CD4-positive, alpha-beta T cell treated with Interleukin-6 for 4 hours (primary cell): ENCODE results near the gene MUC5AC.
"Not testable (repeated sequence)": the region's sequence is repeated elsewhere in the genome, so short reads cannot be mapped to it uniquely, and the experiment has no call there.

Source experiments
- DNase-seq: peaks from one replicate; pipeline ENCODE4 v3.0.0-alpha.2; 2020; ENCODE audit warnings: mixed read lengths

Gene MUC5AC

DNA sequence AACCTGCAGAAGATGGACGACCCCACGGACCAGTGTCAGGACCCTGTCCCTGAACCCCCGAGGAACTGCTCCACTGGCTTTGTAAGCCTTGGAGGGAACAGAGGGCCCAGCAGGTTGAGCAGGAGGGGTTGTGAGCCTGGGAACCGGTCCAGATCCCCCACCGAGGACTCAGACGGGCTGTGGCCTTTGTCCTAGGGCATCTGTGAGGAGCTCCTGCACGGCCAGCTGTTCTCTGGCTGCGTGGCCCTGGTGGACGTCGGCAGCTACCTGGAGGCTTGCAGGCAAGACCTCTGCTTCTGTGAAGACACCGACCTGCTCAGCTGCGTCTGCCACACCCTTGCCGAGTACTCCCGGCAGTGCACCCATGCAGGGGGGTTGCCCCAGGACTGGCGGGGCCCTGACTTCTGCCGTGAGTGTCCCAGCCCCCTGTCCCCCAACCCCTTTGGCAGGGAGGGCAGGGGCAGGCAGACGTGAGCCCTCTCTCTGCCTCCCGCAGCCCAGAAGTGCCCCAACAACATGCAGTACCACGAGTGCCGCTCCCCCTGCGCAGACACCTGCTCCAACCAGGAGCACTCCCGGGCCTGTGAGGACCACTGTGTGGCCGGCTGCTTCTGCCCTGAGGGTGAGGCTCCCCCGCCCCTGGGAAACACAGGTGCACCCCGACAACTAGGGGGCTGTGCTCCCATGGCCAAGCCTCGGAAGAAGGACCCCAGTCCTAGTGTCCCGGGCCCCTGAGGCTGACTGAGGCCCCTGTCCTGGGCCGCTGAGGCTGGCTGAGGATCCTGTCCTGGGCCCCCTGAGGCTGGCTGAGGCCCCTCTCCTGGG lies 6.4 kb downstream of the MUC5AC start:
- DNase-seq, result no peak

DNA sequence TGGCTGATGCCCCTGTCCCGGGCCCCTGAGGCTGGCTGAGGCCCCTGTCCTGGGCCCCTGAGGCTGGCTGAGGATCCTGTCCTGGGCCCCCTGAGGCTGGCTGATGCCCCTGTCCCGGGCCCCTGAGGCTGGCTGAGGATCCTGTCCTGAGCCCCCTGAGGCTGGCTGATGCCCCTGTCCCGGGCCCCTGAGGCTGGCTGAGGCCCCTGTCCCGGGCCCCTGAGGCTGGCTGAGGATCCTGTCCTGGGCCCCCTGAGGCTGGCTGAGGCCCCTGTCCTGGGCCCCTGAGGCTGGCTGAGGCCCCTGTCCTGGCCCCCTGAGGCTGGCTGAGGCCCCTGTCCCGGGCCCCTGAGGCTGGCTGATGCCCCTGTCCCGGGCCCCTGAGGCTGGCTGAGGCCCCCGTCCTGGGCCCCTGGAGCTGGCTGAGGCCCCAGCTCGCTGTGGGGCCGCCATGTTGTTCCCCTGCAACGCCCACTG lies 7.1 kb downstream of the MUC5AC start:
- DNase-seq, result not testable (repeated sequence)

DNA sequence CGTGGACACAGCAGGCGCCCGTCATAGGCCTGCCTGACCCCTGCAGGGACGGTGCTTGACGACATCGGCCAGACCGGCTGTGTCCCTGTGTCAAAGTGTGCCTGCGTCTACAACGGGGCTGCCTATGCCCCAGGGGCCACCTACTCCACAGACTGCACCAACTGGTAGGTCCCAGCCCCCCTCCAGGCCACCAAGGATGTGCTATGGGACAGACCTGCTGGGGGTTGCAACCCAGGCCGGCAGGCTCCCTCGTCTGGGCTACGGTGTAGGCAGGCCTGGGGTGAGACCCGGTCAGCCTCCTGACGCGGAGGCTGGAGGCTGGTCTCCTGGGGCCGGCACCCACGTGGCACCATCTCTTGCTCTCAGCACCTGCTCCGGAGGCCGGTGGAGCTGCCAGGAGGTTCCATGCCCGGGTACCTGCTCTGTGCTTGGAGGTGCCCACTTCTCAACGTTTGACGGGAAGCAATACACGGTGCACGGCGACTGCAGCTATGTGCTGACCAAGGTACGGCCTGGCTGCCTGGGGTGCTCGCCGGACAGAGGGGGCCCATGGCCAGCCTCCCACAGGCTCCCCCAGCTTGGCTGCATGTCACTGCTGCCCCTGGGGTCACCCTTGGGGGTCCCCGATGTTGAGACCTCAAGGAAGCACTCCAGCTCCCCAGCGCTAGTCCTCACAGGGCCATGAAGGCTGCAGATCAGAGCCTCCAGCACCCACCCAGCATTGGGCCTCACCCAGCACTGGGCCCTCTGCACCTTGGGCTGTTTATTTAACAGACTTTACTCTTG lies 7.7 kb downstream of the MUC5AC start:
- no peak for DNase-seq

DNA sequence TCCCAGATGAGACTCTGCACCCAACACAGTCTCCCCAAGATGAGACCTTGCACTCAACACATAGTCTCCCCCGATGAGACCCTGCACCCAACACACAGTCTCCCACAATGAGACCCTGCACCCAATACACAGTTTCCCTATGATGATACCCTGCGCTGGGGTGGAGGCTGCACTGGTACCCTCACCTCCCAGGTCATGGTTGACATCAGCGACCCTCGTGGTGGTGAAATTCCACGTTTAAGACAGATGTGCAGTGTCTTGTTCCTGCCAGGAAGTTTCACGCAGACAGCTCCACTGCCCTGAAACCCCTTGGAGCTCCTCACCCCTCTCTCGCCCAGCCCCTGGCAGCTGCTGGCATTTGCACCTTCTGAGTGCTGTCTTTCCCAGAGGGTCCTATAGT lies 9.5 kb downstream of the MUC5AC start:
- no peak for DNase-seq

DNA sequence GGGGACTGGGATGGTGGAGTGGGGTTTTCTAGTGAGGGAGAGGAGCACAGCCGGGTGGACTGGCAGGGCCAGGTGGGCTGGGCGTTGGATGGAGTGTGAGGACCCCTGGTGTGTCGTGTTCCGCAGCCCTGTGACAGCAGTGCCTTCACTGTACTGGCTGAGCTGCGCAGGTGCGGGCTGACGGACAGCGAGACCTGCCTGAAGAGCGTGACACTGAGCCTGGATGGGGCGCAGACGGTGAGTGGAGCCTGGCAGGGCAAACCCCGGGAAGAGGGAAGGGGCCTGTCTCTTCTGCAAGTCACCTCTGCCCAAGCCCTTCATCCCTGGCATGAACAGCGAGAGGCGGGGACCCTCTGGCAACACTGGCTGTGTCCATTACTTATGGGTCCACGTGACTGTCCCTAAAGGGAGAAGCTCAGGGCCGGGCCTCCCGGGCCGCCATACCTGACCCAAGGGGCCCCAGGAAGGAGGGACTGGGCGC lies 10.0 kb downstream of the MUC5AC start:
- no peak for DNase-seq

DNA sequence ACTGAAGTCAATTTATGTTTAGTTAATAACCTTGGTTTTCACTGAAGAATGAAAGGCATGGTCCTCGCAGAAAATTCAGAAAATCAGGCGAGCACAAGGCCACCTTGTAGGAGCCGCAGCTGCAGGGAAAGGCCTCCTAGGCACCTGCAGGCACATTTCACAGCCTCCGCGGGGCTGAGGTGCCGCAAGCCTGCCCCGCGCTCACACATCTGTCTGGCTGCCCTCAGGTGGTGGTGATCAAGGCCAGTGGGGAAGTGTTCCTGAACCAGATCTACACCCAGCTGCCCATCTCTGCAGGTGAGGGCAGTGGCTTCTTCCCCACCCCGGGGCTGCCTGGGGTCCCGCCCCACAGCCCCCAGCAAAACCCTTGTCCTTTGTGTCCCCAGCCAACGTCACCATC lies 10.5 kb downstream of the MUC5AC start:
- no peak for DNase-seq

DNA sequence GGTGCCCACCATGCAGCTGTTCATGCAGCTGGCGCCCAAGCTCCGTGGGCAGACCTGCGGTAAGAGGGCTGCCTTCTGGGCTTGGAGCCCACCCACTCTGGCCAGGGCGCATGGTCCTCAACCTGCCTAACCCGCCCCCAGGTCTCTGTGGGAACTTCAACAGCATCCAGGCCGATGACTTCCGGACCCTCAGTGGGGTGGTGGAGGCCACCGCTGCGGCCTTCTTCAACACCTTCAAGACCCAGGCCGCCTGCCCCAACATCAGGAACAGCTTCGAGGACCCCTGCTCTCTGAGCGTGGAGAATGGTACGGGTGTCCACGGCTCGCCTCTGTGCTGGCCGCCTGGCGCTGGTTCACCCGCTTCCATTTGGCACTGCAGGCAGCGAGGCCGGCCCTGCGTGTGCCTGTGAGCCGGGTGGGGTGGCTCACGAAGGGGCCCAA lies 11.0 kb downstream of the MUC5AC start:
- no peak for DNase-seq

DNA sequence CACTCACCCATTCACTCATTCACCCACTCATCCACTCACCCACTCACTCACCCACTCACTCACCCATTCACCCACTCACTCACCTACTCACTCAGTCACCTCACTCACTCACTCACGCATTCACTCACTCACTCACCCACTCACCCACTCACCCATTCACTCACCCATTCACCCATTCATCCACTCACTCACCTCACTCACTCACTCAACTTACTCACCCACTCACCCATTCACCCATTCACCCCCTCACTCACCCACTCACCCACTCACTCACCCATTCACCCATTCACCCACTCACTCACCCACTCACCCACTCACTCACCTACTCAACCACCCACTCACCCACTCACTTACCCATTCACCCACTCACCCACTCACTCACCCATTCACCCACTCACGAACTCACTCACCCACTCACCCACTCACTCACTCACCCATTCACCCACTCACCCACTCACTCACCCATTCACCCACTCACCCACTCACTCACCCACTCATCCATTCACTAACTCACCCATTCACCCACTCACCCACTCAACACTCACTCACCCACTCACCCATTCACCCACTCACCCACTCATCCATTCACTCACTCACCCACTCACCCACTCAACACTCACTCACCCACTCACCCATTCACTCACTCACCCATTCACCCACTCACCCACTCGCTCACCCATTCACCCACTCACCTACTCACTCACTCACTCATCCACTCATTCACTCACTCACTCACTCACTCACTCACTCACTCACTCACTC lies 13.7 kb downstream of the MUC5AC start:
- no peak for DNase-seq

DNA sequence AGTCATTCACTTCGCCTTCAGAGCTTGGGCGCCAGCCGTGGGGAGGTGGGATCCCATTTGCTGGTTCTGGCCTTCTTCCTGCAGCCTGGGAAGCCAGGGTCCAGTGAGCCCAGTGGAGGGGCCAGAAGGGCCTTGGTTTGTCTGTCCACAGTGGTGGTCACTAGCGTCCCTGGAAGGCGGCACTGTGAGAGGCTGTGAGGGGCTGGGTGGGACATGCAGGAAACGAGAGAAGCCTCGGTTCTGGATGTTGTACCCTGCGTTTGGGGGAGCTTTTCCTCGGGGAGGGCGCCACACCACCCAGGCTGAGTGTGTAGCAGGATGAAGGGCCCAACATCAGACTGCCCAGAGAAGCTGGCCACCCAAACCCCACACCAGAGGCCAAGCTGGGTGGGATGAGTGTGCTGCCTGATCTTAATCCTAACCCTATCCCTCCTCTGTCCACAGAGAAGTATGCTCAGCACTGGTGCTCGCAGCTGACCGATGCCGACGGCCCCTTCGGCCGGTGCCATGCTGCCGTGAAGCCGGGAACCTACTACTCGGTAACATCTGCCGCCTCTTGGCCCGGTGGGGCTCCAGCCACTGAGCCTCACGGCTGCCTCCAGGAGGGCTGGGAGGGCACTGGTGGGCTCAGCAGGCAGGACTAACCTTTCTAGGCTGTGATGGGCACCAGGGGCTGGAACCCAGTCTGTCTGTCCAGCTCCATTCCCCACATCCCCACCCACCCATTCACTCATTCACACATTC lies 14.4 kb downstream of the MUC5AC start:
- no peak for DNase-seq

DNA sequence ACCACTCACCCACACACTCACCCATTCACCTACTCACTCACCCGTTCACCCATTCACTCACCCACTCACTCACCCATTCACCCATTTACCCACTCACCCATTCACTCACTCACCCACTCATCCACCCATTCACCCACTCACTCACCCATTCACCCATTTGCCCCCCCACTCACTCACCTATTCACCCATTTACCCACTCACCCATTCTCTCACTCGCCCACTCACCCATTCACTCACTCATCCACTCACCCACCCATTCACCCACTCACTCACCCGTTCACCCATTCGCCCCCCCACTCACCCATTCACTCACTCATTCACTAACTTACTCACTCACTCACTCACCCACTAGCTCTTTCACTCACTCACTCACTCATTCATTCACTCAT lies 15.0 kb downstream of the MUC5AC start:
- no peak for DNase-seq

DNA sequence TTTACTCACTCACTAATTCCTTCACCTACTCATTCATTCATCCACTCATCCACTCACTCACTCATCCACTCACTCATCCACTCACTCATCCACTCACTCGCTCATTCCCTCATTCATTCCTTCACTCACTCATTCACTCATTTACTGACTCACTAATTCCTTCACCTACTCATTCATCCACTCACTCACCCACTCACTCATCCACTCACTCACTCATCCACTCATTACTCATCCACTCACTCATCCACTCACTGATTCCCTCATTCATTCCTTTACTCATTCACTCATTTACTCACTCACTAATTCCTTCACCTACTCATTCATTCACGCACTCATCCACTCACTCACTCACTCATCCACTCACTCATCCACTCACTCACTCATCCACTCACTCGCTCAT lies 15.6 kb downstream of the MUC5AC start:
- not testable (repeated sequence) for DNase-seq

DNA sequence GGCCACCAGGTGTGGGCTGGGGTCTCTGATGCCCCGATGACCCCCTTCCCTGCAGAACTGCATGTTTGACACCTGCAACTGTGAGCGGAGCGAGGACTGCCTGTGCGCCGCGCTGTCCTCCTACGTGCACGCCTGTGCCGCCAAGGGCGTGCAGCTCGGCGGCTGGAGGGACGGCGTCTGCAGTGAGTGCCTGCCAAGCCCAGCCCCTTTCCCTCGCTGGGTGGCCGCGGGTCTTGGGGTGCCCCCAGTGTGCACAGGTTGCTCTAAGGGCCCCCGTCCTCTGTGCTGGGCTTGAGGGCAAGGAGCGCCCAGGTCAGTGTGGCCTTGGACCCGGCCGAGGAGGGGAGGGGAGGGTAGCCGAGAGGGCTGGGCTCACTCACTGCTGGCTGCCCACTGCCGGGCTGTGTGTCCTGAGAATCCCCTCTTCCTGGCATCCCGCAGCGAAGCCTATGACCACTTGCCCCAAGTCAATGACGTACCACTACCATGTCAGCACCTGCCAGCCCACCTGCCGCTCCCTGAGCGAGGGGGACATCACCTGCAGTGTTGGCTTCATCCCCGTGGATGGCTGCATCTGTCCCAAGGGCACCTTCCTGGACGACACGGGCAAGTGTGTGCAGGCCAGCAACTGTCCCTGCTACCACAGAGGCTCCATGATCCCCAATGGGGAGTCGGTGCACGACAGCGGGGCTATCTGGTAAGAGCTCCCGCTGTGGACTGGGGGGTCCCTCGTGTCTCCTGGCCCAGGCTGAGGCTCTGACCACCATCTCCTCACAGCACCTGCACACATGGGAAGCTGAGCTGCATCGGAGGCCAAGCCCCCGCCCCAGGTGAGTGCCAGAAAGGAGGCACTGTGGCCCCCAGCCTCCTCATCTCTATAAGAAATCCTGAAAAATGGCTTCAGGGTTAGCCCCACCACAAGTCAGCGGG lies 17.0 kb downstream of the MUC5AC start:
- DNase-seq, result no peak

DNA sequence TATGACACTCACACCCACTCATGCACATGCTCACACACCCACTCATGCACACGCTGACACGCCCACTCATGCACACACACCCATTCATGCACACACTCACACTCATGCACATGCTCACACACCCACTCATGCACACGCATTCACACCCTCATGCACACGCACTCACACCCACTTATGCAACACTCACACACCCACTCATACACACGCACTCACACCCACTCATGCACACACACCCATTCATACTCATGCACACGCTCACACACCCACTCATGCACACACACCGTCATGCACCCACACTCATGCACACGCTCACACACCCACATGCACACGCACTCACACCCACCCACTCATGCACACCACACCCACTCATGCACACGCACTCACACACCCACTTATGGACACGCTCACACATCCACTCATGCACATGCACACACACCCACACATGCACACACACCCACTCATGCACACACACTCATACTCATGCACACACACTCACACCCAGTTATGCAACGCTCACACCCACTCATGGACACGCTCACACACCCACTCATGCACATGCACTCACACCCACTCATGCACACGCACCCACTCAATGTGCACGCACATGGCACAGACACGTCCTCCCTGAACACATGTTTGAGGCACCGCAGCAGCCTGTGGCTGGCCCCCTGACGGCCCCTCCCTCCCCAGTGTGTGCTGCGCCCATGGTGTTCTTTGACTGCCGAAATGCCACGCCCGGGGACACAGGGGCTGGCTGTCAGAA lies 17.9 kb downstream of the MUC5AC start:
- DNase-seq, result no peak

DNA sequence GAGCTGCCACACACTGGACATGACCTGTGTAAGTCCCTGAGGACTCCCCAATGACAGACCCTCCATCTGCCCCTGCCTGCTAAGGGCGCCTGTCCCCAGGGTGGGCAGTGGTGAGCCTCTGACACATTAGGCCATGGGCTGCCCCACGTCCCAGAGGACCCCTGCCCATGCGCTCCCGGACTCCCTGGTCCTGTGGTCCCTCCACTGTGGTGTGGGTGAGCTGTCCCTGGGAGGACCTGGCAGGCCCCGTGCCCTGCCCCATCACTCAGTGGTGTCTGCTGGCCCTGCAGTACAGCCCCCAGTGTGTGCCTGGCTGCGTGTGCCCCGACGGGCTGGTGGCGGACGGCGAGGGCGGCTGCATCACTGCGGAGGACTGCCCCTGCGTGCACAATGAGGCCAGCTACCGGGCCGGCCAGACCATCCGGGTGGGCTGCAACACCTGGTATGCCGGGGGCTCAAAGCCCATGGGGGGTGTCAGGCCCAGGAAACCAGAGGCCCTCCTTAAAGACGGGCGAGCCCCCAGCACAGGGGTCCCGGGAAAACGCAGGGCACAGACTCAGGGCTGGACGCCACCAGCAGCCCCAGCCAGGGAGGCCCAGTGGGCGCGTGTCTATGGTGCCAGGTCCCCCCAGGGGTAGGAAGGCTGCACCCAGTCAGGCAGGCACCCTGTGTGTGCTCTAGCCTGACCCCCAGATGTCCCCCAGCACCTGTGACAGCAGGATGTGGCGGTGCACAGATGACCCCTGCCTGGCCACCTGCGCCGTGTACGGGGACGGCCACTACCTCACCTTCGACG lies 18.7 kb downstream of the MUC5AC start:
- no peak for DNase-seq

DNA sequence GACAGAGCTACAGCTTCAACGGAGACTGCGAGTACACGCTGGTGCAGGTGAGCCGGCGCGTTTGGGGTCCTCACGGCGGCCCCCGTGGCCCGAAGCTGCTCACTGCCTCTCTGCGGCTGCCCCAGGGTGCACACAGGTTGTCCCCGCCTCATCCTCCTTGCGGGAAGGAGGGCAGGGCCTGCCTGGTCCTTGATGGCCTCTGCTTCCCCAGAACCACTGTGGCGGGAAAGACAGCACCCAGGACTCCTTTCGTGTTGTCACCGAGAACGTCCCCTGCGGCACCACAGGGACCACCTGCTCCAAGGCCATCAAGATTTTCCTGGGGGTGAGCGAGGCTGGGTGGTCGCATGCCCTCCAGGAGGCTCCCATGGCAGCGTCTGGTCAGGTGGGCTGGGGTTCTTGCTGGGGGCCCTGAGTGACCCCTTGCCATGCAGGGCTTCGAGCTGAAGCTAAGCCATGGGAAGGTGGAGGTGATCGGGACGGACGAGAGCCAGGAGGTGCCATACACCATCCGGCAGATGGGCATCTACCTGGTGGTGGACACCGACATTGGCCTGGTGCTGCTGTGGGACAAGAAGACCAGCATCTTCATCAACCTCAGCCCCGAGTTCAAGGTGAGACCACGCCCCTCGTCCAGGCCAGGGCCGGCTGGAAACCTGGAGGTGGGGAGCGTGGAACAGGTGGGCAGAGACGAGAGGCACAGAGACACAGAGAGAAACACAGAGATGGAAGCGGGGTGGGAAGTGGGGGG lies 19.4 kb downstream of the MUC5AC start:
- DNase-seq, result no peak

DNA sequence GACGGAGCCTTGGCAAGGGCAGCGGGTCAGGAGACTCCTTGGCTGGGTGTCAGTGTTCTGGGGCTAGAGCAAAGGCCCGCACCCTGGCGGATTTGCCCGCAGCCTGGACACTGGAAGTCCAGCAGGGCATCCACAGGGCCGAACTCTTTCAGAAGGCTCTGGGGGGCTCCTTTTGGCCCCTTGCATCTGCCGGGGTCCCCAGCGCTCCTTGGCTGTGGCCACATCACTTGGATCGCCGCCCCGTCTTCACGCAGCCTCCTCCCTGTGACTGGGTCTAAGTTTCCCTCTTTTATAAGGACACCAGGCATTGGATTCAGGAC lies 20.0 kb downstream of the MUC5AC start:
- no peak for DNase-seq

DNA sequence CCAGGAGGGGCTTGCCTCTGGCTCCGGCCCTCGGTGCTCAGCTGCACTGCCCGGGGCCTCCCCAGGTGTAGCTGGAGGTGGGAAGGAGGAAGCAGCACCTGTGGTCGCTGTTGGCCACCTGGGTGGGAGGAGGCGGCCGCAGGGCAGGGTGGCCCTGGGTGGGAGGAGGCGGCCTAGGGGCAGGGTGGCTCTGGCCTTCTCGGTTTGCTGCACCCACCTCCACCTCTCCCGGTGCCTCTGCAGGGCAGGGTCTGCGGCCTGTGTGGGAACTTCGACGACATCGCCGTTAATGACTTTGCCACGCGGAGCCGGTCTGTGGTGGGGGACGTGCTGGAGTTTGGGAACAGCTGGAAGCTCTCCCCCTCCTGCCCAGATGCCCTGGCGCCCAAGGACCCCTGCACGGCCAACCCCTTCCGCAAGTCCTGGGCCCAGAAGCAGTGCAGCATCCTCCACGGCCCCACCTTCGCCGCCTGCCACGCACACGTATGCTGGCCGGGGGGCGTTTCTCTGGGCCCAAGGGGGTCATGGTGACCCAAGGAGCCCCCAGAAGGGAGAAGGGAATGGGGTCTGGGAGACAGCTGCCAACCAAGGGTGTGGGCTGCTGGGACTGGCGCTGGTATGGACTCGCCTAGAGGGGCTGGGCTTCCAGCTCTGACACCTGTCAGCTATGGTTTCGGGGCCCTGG lies 20.6 kb downstream of the MUC5AC start:
- DNase-seq, result no peak

DNA sequence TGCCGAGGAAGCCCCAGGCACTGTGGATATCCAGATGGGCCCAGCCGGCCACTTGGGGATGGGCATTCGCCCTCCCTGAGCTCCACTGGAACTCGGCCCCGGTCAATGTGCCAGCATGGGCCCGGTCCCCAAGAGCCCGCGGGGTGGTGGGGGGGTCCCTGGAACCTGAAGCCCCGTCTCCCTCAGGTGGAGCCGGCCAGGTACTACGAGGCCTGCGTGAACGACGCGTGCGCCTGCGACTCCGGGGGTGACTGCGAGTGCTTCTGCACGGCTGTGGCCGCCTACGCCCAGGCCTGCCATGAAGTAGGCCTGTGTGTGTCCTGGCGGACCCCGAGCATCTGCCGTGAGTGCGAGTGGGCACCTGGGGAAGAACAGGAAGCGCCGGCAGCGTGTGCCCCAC lies 21.2 kb downstream of the MUC5AC start:
- DNase-seq, result no peak
